Tibial nerve (tissue), 4 donors: Measurements from ENCODE around the gene ATP2B3. TPM values are rescaled to one million over a fixed set of nuclear protein-coding genes. Genes with fewer than 3 reads are reported as not detected.

ENCODE experiments used
- DNase-seq, 2 donors: peaks; one replicate each; pipeline ENCODE4 v3.0.0-alpha.2; 2019; ENCODE audit warnings: low spot score in 2 of 2
- H3K27ac ChIP-seq, 4 donors: fragments of 200-600 bp; sonication (generic) in 3 of 4; one replicate each; pipeline ENCODE4 v1.5.1; 2017 to 2019; ENCODE audit warnings: mild to moderate bottlenecking in 1 of 4
- H3K27me3 ChIP-seq, 2 donors: fragments of 200-600 bp; sonication (generic) in 1 of 2; one replicate each; pipeline versions ENCODE4 v1.5.1 to v1.6.0; 2017 to 2019
- H3K36me3 ChIP-seq, 3 donors: fragments of 200-600 bp; sonication (generic); one replicate each; pipeline ENCODE4 v1.5.1; 2018 to 2019
- H3K4me1 ChIP-seq, 4 donors: fragments of 200-600 bp; sonication (generic) in 3 of 4; one replicate each; pipeline ENCODE4 v1.5.1; 2017 to 2019
- H3K4me3 ChIP-seq, 4 donors: fragments of 200-600 bp; sonication (generic) in 3 of 4; one replicate each; pipeline ENCODE4 v1.5.1; 2017 to 2019; ENCODE audit warnings: mild to moderate bottlenecking in 1 of 4, moderate library complexity in 1 of 4
- H3K9me3 ChIP-seq, 4 donors: fragments of 200-600 bp; sonication (generic) in 3 of 4; one replicate each; pipeline ENCODE4 v1.5.1; 2017 to 2019
- CTCF ChIP-seq, 5 experiments: fragments of 200-600 bp in 3 of 5; fragments of 450-650 bp in 2 of 5; sonication (generic) in 3 of 5; IDR thresholded peaks; one replicate each; pipeline ENCODE4 v1.5.1; 2016 to 2019; ENCODE audit warnings: antibody characterized with exemption in 5 of 5, mild to moderate bottlenecking in 3 of 5, moderate library complexity in 2 of 5
- EP300 ChIP-seq, 2 donors: sonication (generic); formaldehyde crosslinking; IDR thresholded peaks; one replicate each; pipeline ENCODE4 v1.6.1; 2017; ENCODE audit warnings: antibody characterized with exemption in 2 of 2, mild to moderate bottlenecking in 1 of 2
- POLR2A ChIP-seq, 2 donors: fragments of 450-650 bp; IDR thresholded peaks; one replicate each; pipeline ENCODE4 v1.6.1; 2017; ENCODE audit warnings: antibody characterized with exemption in 2 of 2, mild to moderate bottlenecking in 2 of 2, moderate library complexity in 2 of 2
- WGBS, 2 donors: methylation state at CpG; one replicate each; pipeline ENCODE4 v1.1.5; 2018; 5-methylcytosine and 5-hydroxymethylcytosine counted together
- total RNA-seq, 4 donors: library from RNA; depleted of rRNA; stranded (reverse); fragments of >200 nt; gene quantifications; one replicate each; pipeline ENCODE4 v1.1.0, GENCODE V29; 2016

ATP2B3 gene
- total RNA-seq, 4 donors from 2014 or later, result not detected

GRCh38 chrX:153569475-153569874 is 52.0 kb downstream of the ATP2B3 start:
- DNase-seq, result no peak
- Histone ChIP-seq H3K27ac (no peak overlapping the region), H3K9me3 (no peaks in the 10 kb centered on the region), H3K4me3 (no peak overlapping the region), H3K27me3 (peaks cover 0 to 5% of the 10 kb centered on the region in 2 donors), H3K4me1 (no peaks in the 10 kb centered on the region), H3K36me3 (no peaks in the 10 kb centered on the region)
- WGBS, 2 donors, result 84% methylated on average over 13 of the region's 13 CpGs
- TF ChIP-seq CTCF (IDR thresholded peaks at IDR 0.05), result no peak
- TF ChIP-seq POLR2A (IDR thresholded peaks at IDR 0.05), result no peak
- no peak for TF ChIP-seq EP300 (IDR thresholded peaks at IDR 0.05)

DNA sequence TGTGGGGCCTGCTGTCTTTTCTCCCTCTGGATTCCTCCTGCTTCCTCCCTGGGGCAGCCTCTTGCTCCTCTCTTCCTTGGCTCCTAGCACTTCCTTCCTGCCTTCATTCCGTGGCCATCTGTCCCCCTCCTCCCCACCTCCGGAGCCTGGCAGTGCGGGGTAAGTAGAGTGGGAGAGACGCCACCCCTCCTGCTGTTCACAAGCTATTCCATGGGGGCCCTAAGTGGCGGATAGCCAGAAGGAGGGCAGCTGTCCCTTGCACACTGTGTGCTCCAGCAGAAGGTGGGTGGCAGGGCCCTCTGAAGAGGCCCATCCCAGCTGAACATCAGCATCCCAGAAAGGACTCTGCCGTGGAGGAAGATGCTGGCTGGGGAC is 54.1 kb downstream of the ATP2B3 start:
- WGBS, 2 donors, result 64 to 68% methylated on average over 3 to 6 of the region's 6 CpGs
- no peak for DNase-seq
- TF ChIP-seq POLR2A (IDR thresholded peaks at IDR 0.05) (no peak), EP300 (IDR thresholded peaks at IDR 0.05) (no peak)
- H3K4me3 ChIP-seq, result no peak overlapping the region
- no peaks in the 10 kb centered on the region for H3K9me3 ChIP-seq
- no peak overlapping the region for H3K27ac ChIP-seq
- H3K36me3 ChIP-seq, result no peaks in the 10 kb centered on the region
- H3K27me3 ChIP-seq, result peaks cover 0 to 5% of the 10 kb centered on the region in 2 donors
- H3K4me1 ChIP-seq, result no peaks in the 10 kb centered on the region

DNA sequence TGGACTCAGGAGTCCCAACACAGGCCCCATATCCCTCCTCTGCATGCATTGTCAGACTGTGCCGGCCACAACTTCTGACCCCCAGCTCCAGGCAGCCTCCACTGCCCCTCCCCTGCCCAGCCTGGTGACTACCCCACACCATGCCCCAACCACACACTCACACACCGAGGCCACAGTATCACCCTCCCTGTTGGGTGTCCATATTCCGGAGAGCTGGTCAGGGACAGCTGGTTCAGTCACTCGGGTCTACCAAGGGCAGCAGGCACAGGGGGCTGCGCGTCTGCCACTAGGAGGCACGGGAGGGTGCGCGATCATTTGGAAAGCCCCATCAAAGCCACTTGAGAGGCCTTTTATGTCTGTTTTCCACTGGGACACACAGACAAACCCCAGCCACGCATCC is 55.2 kb downstream of the ATP2B3 start:
- H3K27me3 ChIP-seq, result peaks cover 0 to 5% of the 10 kb centered on the region in 2 donors
- WGBS, 2 donors, result 84 to 93% methylated on average over 3 to 10 of the region's 10 CpGs
- no peak overlapping the region for H3K4me3 ChIP-seq
- H3K9me3 ChIP-seq, result no peaks in the 10 kb centered on the region
- no peak for DNase-seq
- no peaks in the 10 kb centered on the region for H3K4me1 ChIP-seq
- H3K36me3 ChIP-seq, result no peaks in the 10 kb centered on the region
- no peak overlapping the region for H3K27ac ChIP-seq
- TF ChIP-seq CTCF (IDR thresholded peaks at IDR 0.05) (no peak), EP300 (IDR thresholded peaks at IDR 0.05) (no peak), POLR2A (IDR thresholded peaks at IDR 0.05) (no peak)

GRCh38 chrX:153573984-153574383 is 56.5 kb downstream of the ATP2B3 start:
- H3K4me3 ChIP-seq, result no peak overlapping the region
- DNase-seq, result no peak
- no peak overlapping the region for H3K27ac ChIP-seq
- no peak for TF ChIP-seq POLR2A (IDR thresholded peaks at IDR 0.05)
- TF ChIP-seq EP300 (IDR thresholded peaks at IDR 0.05), result no peak
- TF ChIP-seq CTCF (IDR thresholded peaks at IDR 0.05), result no peak
- H3K36me3 ChIP-seq, result no peaks in the 10 kb centered on the region
- H3K9me3 ChIP-seq, result no peaks in the 10 kb centered on the region
- WGBS, 2 donors, result 84 to 93% methylated on average over 4 of the region's 4 CpGs
- H3K27me3 ChIP-seq, result peaks cover 0 to 5% of the 10 kb centered on the region in 2 donors
- no peaks in the 10 kb centered on the region for H3K4me1 ChIP-seq

DNA sequence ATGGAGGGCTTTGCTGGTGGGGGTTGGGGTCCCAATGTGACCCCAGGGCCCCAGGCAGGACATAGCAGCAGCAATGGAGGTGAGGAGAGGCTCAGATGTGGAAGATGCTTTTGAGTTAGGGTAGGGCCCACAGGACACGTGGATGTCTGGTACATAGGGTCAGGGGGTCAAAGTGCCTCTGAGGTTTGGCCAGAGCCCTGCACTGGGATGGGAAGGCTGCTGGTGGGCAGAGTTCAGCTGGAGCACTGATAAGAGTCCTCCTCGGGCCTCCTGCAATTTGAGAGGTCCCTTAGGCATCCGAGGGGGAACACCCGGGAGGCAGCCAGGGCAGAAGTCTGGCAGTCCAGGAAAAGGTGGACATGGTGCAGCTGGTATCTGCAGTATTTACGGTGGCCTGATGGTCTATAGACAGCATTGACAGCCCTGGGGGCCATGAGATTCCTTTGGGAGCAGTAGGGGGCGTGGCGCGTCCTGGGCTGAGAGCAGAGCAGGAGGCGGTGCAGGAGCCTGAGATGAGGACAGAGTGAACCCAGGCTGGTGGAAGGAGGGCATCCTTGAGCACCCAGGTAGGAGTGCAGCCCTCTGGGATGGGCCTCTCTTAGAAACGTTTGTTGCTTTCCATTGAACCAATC is 58.9 kb downstream of the ATP2B3 start:
- 64 to 76% methylated on average over 10 of the region's 10 CpGs for WGBS, 2 donors
- TF ChIP-seq CTCF (IDR thresholded peaks at IDR 0.05), result no peak
- TF ChIP-seq POLR2A (IDR thresholded peaks at IDR 0.05), result no peak
- TF ChIP-seq EP300 (IDR thresholded peaks at IDR 0.05), result no peak
- no peaks in the 10 kb centered on the region for H3K4me1 ChIP-seq
- no peaks in the 10 kb centered on the region for H3K9me3 ChIP-seq
- H3K27ac ChIP-seq, result no peak overlapping the region
- no peak for DNase-seq
- peaks cover 0 to 9% of the 10 kb centered on the region in 2 donors for H3K27me3 ChIP-seq
- H3K4me3 ChIP-seq, result no peak overlapping the region
- H3K36me3 ChIP-seq, result no peaks in the 10 kb centered on the region
